ENCODE data around the gene MTFP1. TPM values are rescaled to one million over a fixed set of nuclear protein-coding genes. Genes with fewer than 3 reads are reported as not detected.

The MTFP1 gene
- total and polyA plus RNA-seq, 2 of the 4 experiments (the other 2 are of a cell fraction) = 7.3 to 7.7 TPM

DNA sequence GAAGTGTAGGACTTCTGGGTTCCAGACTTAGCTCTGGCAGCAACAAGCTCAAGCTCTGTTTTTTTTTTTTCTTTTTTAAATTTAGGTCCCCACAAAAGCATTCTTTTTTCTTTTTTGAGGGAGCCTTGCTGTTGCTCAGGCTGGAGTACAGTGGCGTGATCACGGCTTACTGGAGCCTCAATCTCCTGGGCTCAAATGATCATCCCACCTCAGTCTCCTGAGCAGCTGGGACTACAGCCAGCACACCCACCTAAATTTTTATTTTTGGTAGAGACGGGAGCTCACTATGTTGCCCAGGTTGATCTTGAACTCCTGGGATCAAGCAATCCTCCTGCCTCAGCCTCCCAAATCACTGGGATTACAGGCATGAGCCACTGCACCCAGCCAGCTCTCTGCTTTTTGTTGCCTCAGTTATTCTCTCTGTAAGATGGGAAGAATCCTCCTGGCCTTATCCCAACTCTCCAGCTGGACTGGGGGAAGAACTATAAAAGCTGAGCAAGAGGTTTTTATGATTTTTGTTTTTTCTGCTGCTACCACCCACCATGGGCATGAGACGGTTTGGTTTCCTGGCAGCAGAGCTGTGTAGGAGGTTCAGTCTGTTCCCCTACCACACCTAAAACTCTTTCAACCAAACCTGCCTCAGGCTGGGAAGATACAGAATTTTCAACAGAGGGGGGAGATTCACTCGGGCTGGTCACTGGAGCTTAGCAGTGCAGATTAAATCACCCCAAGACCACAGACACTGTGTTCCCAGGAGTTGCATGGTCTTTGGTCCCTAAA lies 11.6 kb upstream of the MTFP1 start:
- Histone ChIP-seq H3K27ac (ENCODE audit: insufficient read depth, low read length) (no peak overlapping the region), H4K91ac (ENCODE audit: insufficient read depth, low read depth, low read length) (no peak overlapping the region), H3K9ac (ENCODE audit: low read depth, low read length) (no peak overlapping the region), H2BK120ac (ENCODE audit: low read depth, low read length) (no peak overlapping the region), H3K9me3 (ENCODE audit: control insufficient read depth, insufficient read depth, low read length) (no peaks in the 10 kb centered on the region), H2AFZ (replicated peaks; ENCODE audit: low read length, poor library complexity) (no peak overlapping the region), H2BK5ac (ENCODE audit: low read depth, low read length, poor library complexity, severe bottlenecking) (no peak overlapping the region), H3K79me1 (ENCODE audit: low read depth in 1 of 2, low read length in 2 of 2) (peaks cover 18 to 47% of the 10 kb centered on the region in 2 experiments), H2AK5ac (ENCODE audit: low read depth, low read length) (no peak overlapping the region), H3K14ac (replicated peaks; ENCODE audit: low read depth, low read length) (no peak overlapping the region), H3K18ac (ENCODE audit: low read depth, low read length) (no peak overlapping the region), H4K5ac (ENCODE audit: low read depth, low read length) (no peak overlapping the region), H3K4me3 (ENCODE audit: insufficient read depth, low read depth, low read length) (no peak overlapping the region), H4K20me1 (ENCODE audit: insufficient read depth, low read length) (no peaks in the 10 kb centered on the region), H3K9me1 (ENCODE audit: insufficient read depth, low read length) (peaks cover 11% of the 10 kb centered on the region), H4K8ac (ENCODE audit: low read depth in 2 of 2, low read length in 2 of 2) (no peak overlapping the region), H2AK9ac (replicated peaks; ENCODE audit: low read depth, low read length, poor library complexity) (no peak overlapping the region), H3K4ac (ENCODE audit: low read depth, low read length) (no peak overlapping the region), H3K36me3 (ENCODE audit: control insufficient read depth, insufficient read depth, low read length) (peaks cover 54% of the 10 kb centered on the region), H3K4me2 (ENCODE audit: low read depth, low read length) (no peak overlapping the region), H2BK15ac (ENCODE audit: low read depth, low read length) (no peak overlapping the region), H3K56ac (ENCODE audit: extremely low read depth, insufficient read depth, low read length) (no peak overlapping the region), H3K27me3 (ENCODE audit: control insufficient read depth, insufficient read depth, low read length) (no peaks in the 10 kb centered on the region), H3K4me1 (ENCODE audit: control insufficient read depth, insufficient read depth, low read length) (peaks cover 6% of the 10 kb centered on the region), H3K23ac (ENCODE audit: low read depth, low read length) (no peak overlapping the region), H2BK20ac (ENCODE audit: low read depth, low read length) (no peak overlapping the region)
- no peak for TF ChIP-seq RCOR1 (IDR thresholded peaks at IDR 0.05; ENCODE audit: insufficient replicate concordance, low read length)
- in situ Hi-C loops (cut with MboI; ENCODE audit: low sequenced_read_pairs) = no loop called here
- no CpG with 5 or more reads among the region's 5 CpGs for WGBS, 2 experiments (ENCODE audit: extremely low coverage in 2 of 2, insufficient read length in 1 of 2)
- dilution Hi-C loops (cut with HindIII; ENCODE audit: low sequenced_read_pairs, unreplicated experiment) = no loop called here
- intact Hi-C loops (cut with micrococcal nuclease) = no loop called here
- BruUV-seq (replicated peaks) = no TSS peak
- POLR2A ChIA-PET (ENCODE audit: unreplicated experiment) = interaction anchor here (0.6 kb wide), 1 partner anchor 39 kb away, joined by 3 read pairs; no protein-coding TSS in a partner anchor
- CTCF ChIA-PET = interaction anchor here (1.0 kb wide), 1 partner anchor 10 kb away, joined by 4 read pairs; no protein-coding TSS in a partner anchor
- ATAC-seq (ENCODE audit: low read depth) (no peak), DNase-seq (no peak)
